ENCODE measurements around the gene PCCA.

GRCh38 chr13:100392709-100393630 is 304.1 kb downstream of the PCCA start:
- TF ChIP-seq CTCF (IDR thresholded peaks at IDR 0.05), result no peak
- no peak for TF ChIP-seq POLR2A (IDR thresholded peaks at IDR 0.05)
- TF ChIP-seq POLR2AphosphoS5 (IDR thresholded peaks at IDR 0.05; ENCODE audit: insufficient read depth in 1 of 2, low read depth in 1 of 2), result peak; percentile 41 to 79

Data from vagina (tissue), 2 donors.